Medulla oblongata (tissue), 1 donor: ENCODE measurements around the gene RINT1.
"Not testable (repeated sequence)": the region's sequence is repeated elsewhere in the genome, so short reads cannot be mapped to it uniquely, and the experiment has no call there.

Source experiments
- DNase-seq: peaks from one replicate; pipeline ENCODE4 v3.0.0-alpha.2; 2015; ENCODE audit errors: extremely low spot score

RINT1 gene

DNA sequence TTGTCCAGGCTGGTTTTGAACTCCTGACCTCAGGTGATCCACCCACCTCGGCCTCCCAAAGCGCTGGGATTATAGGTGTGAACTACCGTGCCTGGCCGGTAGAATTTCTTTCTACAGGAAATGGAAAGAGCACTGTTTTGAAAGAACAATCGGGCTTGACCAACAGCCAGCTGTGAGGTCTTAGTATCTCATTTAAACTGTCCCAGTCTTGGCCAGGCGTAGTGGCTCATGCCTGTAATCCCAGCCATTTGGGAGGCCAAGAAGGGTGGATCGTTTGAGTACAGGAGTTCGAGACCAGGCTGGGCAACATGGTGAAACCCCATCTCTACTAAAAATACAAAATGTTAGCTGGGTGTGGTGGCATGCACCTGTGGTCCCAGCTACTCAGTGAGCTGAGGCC lies 67.1 kb downstream of the RINT1 start:
- DNase-seq = not testable (repeated sequence)

DNA sequence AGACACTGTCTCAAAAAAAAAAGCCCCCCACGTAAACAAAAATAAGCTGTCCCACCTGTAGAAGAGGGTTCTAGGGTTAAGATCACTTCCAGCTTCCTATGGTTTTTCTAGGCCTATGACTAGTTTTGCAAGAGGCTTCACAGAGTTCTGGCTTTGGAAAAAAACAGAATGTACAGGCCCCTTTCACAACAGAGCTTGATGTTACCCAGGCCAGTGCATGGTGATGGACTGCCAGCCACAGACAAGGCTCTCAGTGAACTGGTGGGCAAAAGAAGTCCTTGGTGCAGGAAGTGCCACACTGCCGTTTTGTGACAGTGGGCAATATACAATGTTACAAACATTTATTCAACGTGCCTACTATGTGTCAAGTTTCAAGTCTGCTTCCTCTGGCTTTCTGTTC lies 67.5 kb downstream of the RINT1 start:
- DNase-seq = no peak

- no peak for DNase-seq
These were observed 68.9 kb downstream of the RINT1 start for GRCh38 chr7:105600720-105601550.

GRCh38 chr7:105602325-105603305 lies 70.6 kb downstream of the RINT1 start:
- no peak for DNase-seq

GRCh38 chr7:105610165-105610930 lies 78.3 kb downstream of the RINT1 start:
- DNase-seq = peak; percentile 55

DNA sequence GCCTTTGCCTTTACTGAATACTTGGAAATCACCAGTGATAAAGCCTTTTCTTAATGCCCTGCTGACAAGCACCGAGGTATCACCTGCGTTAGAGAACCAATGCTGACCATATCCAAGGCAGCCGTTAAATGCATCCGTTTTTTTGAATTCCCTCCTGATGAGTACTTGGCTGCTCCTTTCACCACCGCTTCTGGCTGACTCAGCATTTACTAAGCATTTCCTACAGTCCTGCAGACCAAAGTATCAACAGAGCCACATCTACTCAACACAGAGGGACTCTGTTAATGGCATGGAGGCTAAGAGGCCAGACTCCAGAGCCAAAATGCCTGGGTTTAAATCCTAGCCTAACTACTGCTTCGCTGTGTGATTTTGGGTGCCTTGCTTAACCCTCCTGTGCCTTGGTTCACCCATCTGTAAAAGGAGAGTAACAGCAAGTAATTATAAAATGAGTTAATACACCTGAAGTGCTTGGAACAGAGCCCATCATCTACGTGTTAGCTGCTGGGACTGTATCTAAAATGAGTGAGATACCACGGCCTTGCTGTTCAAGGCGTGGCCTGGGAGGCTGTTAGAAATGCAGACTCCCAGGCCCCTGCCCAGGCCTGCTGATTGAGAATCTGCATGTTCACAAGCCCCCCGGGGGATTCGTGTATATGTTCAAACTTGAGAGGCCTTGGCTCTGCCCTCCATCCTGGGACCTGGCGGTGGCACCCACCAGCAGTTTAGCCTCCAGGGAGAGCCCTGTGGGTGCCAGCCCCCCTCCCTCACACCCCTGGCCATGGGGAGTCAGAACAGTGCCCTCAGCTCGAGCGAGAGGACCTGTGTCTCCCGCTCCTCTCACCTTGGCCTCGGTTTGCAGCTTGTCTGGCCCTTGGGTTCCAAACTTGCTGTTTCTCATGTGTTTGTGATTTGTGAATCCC lies 80.1 kb downstream of the RINT1 start:
- peak; percentile 50 for DNase-seq

- DNase-seq = no peak
These were observed 80.8 kb downstream of the RINT1 start for GRCh38 chr7:105612806-105613205.

DNA sequence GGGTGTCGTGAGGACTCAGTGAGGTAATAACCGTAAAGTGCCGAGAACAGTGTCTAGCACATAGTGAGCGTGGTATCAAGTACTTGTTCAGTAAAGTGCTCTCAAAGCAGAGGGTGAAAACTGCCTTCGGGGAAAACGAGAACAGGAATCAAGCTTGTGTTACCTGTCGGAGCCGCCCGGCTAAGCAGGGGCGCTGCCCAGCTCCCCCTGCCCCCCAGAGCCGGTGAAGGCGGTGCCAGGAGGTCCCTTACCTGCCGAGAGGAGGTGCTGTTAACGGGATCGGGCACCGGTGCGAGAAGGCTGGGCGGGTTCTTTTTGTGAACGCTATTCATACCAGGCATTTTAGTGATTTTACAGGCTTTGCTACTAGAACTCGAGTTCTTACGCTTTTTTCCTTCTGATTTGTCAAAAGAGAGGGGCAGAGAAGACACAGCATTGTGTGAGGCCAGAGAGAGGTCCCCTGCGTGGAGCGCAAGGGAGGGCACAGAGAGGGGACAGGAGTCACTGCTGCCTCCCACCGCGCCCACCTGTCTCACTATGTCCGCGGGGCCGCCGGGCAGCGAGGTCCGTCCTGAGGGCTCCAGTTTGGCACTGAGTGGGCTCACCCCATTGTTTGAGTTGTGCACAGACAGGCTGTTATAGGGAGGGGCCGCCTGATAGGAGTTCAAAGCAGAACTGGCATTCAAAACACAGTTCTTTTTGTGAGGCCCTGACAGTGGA lies 81.8 kb downstream of the RINT1 start:
- DNase-seq = no peak

GRCh38 chr7:105614341-105614840 lies 82.4 kb downstream of the RINT1 start:
- DNase-seq = no peak
